Measurements from ENCODE around the gene ANK3.
"Not testable (repeated sequence)": the region's sequence is repeated elsewhere in the genome, so short reads cannot be mapped to it uniquely, and the experiment has no call there.

The ANK3 gene

GRCh38 chr10:60299961-60300883, 89.5 kb downstream of the ANK3 start:
- DNase-seq: no peak

- DNase-seq: no peak
Observed at GRCh38 chr10:60299390-60299778, 90.3 kb downstream of the ANK3 start.

- DNase-seq: no peak
Observed at GRCh38 chr10:60298408-60299389, 91.0 kb downstream of the ANK3 start.

GRCh38 chr10:60296073-60296472, 93.6 kb downstream of the ANK3 start:
- no peak for DNase-seq

GRCh38 chr10:60295028-60295937, 94.4 kb downstream of the ANK3 start:
- DNase-seq: no peak

GRCh38 chr10:60293581-60294175, 96.0 kb downstream of the ANK3 start:
- DNase-seq: no peak

GRCh38 chr10:60292998-60293397, 96.7 kb downstream of the ANK3 start:
- DNase-seq: no peak

GRCh38 chr10:60292536-60292935, 97.1 kb downstream of the ANK3 start:
- DNase-seq: not testable (repeated sequence)

GRCh38 chr10:60291344-60291930, 98.2 kb downstream of the ANK3 start:
- no peak for DNase-seq

GRCh38 chr10:60290558-60290957, 99.1 kb downstream of the ANK3 start:
- no peak for DNase-seq

GRCh38 chr10:60289800-60290199, 99.9 kb downstream of the ANK3 start:
- DNase-seq: no peak

GRCh38 chr10:60288256-60288655, 101.4 kb downstream of the ANK3 start:
- no peak for DNase-seq

GRCh38 chr10:60286559-60286958, 103.1 kb downstream of the ANK3 start:
- no peak for DNase-seq

GRCh38 chr10:60283397-60283796, 106.3 kb downstream of the ANK3 start:
- DNase-seq: no peak

- DNase-seq: no peak
Observed at GRCh38 chr10:60282771-60283353, 106.8 kb downstream of the ANK3 start.

- no peak for DNase-seq
Observed at GRCh38 chr10:60281792-60282353, 107.8 kb downstream of the ANK3 start.

GRCh38 chr10:60281331-60281730, 108.3 kb downstream of the ANK3 start:
- no peak for DNase-seq

- DNase-seq: no peak
Observed at GRCh38 chr10:60280475-60280874, 109.2 kb downstream of the ANK3 start.

- DNase-seq: no peak
Observed at GRCh38 chr10:60277656-60278055, 112.0 kb downstream of the ANK3 start.

- DNase-seq: no peak
Observed at GRCh38 chr10:60276232-60276631, 113.4 kb downstream of the ANK3 start.
